ENCODE data around the gene MRPS27.

Gene MRPS27

DNA sequence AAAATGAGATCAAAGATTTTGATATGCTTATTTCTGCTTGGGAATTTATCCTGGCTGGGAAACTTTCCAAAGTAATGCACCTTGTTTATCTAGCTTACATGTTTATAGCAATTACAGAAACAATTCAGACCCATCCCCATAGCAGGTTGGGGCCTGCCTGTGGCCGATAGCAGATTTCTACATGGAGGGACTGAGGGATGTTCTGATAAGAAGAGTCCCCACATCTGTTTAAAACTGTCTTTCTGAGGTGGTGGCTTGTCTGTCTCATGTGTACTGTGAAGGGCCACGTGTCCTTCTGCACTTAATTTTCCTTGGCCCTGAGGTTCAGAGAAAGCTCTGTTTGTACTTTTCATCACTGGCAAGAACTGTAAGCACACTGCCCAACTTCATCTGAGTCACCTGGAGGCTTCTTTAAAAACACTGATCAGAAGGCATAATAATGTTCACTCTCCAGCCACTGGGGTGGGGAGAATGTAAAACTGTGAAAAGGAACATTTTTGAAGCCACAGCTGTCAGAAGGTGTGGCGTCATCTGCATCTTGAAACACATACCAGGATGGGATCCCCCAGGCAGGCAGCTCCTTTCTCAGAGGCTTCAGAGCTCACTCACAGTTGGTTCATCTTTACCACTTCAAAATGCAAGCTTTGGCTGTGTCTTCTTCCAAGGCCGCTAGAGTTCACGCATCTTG, 132.5 kb downstream of the MRPS27 start:
- no peak for DNase-seq (ENCODE audit: extremely low spot score)
- CTCF ChIA-PET, result interaction anchor here (1.0 kb wide), 1 partner anchor 121 kb away, joined by 3 read pairs; no protein-coding TSS in a partner anchor
- POLR2A ChIA-PET, result no interaction called here
- TF ChIP-seq, protein P1, sequence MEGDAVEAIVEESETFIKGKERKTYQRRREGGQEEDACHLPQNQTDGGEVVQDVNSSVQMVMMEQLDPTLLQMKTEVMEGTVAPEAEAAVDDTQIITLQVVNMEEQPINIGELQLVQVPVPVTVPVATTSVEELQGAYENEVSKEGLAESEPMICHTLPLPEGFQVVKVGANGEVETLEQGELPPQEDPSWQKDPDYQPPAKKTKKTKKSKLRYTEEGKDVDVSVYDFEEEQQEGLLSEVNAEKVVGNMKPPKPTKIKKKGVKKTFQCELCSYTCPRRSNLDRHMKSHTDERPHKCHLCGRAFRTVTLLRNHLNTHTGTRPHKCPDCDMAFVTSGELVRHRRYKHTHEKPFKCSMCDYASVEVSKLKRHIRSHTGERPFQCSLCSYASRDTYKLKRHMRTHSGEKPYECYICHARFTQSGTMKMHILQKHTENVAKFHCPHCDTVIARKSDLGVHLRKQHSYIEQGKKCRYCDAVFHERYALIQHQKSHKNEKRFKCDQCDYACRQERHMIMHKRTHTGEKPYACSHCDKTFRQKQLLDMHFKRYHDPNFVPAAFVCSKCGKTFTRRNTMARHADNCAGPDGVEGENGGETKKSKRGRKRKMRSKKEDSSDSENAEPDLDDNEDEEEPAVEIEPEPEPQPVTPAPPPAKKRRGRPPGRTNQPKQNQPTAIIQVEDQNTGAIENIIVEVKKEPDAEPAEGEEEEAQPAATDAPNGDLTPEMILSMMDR (IDR thresholded peaks at IDR 0.05; ENCODE audit: control extremely low read depth, extremely low read depth, low read depth, missing control alignments), result no peak

DNA sequence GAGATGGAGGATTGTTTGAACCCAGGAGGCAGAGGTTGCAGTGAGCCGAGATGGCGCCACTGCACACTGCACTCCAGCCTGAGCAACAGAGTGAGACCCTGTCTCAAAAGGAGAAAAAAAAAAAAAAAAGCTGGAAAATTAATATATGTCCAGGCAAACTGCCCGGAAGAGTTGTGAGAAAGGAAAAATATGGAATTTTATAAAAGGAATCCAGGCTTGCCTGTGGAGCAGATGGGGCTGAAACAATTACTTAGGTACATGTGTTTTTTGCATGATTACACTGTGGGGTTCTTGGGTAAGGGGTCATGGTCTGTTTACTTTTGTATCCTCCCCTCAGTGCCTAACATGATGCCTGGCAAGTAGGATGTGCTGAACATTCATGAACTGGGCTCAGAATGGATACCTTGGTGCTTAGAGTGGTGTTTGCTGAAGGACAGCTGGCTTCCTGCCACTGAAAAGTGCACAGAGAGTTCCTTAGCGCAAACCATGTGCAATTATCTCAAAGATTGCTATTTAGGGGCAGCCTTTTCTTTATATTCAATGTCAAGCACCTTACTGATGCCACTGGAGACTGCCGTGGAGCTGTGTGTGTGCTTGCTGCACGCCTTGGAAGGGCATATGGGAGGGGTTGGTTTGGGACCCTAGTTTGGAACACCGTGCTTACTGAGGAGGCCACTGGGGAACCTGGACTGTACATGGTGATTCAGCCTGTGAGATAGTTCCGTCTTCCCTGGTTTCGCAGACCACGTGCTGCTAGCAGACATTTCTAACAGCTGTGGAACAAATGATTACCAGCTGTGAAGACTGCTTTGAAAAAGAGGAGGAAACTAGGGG, 134.3 kb downstream of the MRPS27 start:
- POLR2A ChIA-PET, result no interaction called here
- TF ChIP-seq, protein P1 (IDR thresholded peaks at IDR 0.05; ENCODE audit: control extremely low read depth, extremely low read depth, low read depth, missing control alignments), result no peak
- no peak for DNase-seq (ENCODE audit: extremely low spot score)
- CTCF ChIA-PET, result interaction anchor here (0.9 to 1.2 kb wide), 2 partner anchors 12 to 14 kb away, joined by 3 to 5 read pairs; no protein-coding TSS in a partner anchor

DNA sequence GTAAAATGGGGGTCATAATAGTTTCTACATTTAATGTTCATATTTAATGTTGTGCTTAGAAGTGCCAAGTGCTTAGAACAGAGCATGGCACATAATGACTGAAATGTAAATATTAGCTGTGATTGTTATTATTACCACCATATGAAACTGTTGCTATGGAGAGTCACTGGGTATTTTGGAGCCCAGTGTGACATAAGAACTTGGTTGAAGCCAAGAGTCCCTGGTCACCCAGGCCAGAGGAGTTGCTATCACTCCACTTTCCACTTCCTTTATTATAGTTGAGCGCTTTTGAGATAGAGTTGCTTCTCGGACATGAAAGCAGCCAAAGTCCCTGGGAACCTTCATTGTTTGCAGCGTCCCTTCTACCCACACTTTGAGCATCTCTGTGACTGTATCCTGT, 135.6 kb downstream of the MRPS27 start:
- ChIA-PET CTCF (no interaction called here), POLR2A (no interaction called here)
- no peak for DNase-seq (ENCODE audit: extremely low spot score)
- TF ChIP-seq, protein P1 (IDR thresholded peaks at IDR 0.05; ENCODE audit: control extremely low read depth, extremely low read depth, low read depth, missing control alignments), result no peak

DNA sequence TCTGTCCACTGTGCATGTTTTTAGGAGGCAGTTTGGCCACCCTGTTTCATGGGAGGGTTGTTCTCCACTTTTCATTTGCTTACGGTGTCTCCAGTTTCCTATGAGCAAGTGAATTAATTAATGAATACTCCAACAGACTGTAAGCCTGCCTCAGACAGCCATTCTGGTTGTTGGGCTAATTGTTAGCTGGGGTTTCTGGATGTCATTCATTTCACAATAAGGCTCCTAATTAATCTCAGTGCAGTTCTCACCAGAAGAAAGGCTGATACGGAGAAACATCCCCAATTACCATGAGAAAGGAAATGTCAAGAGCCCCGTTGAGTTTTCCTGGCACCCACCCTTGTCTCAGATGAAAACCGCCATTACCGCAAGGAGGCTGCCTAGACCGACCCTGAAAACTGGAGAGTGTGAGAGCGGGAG, 136.9 kb downstream of the MRPS27 start:
- POLR2A ChIA-PET, result no interaction called here
- TF ChIP-seq, protein P1 (IDR thresholded peaks at IDR 0.05; ENCODE audit: control extremely low read depth, extremely low read depth, low read depth, missing control alignments), result no peak
- CTCF ChIA-PET, result no interaction called here
- no peak for DNase-seq (ENCODE audit: extremely low spot score)

DNA sequence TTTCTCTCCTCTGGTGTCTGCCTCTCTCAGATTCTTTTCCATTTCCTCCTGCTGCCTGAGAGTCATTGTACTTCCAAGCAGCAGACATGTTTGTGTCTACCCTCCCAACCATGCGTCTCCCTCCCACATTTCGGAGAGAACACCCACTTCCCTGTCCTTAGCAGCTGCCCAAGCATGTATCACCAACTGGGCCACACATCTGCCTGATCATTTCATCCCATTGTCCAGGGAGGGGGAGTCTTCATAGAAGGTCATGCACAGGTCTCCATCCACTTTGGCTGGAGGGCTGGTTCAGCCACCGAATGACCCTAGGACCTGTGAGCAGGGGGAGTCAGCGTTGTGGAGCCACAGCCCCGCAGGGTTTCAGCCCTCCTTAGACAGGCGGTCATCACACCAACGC, 137.4 kb downstream of the MRPS27 start:
- ChIA-PET CTCF (no interaction called here), POLR2A (no interaction called here)
- TF ChIP-seq, protein P1 (IDR thresholded peaks at IDR 0.05; ENCODE audit: control extremely low read depth, extremely low read depth, low read depth, missing control alignments), result no peak
- DNase-seq (ENCODE audit: extremely low spot score), result no peak

DNA sequence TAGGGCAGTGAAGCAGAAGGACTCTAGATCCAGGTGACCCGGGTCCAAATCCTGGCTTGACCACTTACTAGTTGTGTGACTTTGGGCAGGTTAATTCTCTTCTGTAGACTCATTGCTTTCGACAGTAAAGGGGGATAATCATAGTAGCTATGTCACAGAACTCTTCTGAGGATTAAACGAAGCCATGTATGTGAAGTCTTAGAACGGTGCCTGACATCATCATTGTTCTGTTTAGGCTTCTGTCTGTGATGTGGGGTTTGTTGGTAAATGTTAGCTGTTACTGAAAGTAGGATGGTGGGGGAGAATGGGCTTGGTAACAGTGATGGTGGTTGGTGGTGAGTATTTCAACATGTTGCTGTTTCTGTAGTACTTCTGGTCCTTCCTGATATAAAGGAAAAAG, 139.1 kb downstream of the MRPS27 start:
- DNase-seq (ENCODE audit: extremely low spot score), result no peak
- CTCF ChIA-PET, result interaction anchor here (1.3 kb wide), 1 partner anchor 16 kb away, joined by 3 read pairs; no protein-coding TSS in a partner anchor
- TF ChIP-seq, protein P1 (IDR thresholded peaks at IDR 0.05; ENCODE audit: control extremely low read depth, extremely low read depth, low read depth, missing control alignments), result no peak
- POLR2A ChIA-PET, result no interaction called here

Measured in GM10248 (cell line).